GM19455 (cell line): Measurements from ENCODE around the gene VMP1.
A peak's percentile ranks its signal among the peaks of the same experiment; 100 is the strongest.
"Not testable (repeated sequence)": the region's sequence is repeated elsewhere in the genome, so short reads cannot be mapped to it uniquely, and the experiment has no call there.

Source experiments
- ATAC-seq: cut with Tn5 transposase; IDR thresholded peaks from one replicate; pipeline ENCODE4 v1.9.1; 2021; ENCODE audit not compliant: unreplicated experiment

The VMP1 gene

GRCh38 chr17:59806322-59806721, 98.9 kb downstream of the VMP1 start:
- ATAC-seq: not testable (repeated sequence)

GRCh38 chr17:59807892-59808509, 100.5 kb downstream of the VMP1 start:
- ATAC-seq: no peak

GRCh38 chr17:59810894-59811153, 103.4 kb downstream of the VMP1 start:
- ATAC-seq: no peak

GRCh38 chr17:59811209-59811608, 103.8 kb downstream of the VMP1 start:
- ATAC-seq: no peak

GRCh38 chr17:59812139-59812538, 104.7 kb downstream of the VMP1 start:
- ATAC-seq: no peak

- no peak for ATAC-seq
These were observed 106.8 kb downstream of the VMP1 start for GRCh38 chr17:59814276-59814675.

GRCh38 chr17:59814685-59815084, 107.2 kb downstream of the VMP1 start:
- no peak for ATAC-seq

GRCh38 chr17:59815965-59816364, 108.5 kb downstream of the VMP1 start:
- no peak for ATAC-seq

- no peak for ATAC-seq
These were observed 118.3 kb downstream of the VMP1 start for GRCh38 chr17:59825533-59826322.

GRCh38 chr17:59826706-59827453, 119.4 kb downstream of the VMP1 start:
- no peak for ATAC-seq

- ATAC-seq: no peak
These were observed 120.4 kb downstream of the VMP1 start for GRCh38 chr17:59827721-59828477.

GRCh38 chr17:59828478-59828760, 121.0 kb downstream of the VMP1 start:
- no peak for ATAC-seq

- ATAC-seq: not testable (repeated sequence)
These were observed 121.4 kb downstream of the VMP1 start for GRCh38 chr17:59828819-59829216.

- peak; percentile 64 for ATAC-seq
These were observed 122.0 kb downstream of the VMP1 start for GRCh38 chr17:59829217-59830006.

- no peak for ATAC-seq
These were observed 122.7 kb downstream of the VMP1 start for GRCh38 chr17:59830007-59830630.

GRCh38 chr17:59830846-59831486, 123.5 kb downstream of the VMP1 start:
- no peak for ATAC-seq

GRCh38 chr17:59832883-59833379, 125.5 kb downstream of the VMP1 start:
- no peak for ATAC-seq

- ATAC-seq: peak; percentile 72
These were observed 130.0 kb downstream of the VMP1 start for GRCh38 chr17:59837308-59838051.
